Endothelial cell of hepatic sinusoid (primary cell): ENCODE results near the gene MAN2B1.
"Not testable (repeated sequence)": the region's sequence is repeated elsewhere in the genome, so short reads cannot be mapped to it uniquely, and the experiment has no call there.

ENCODE experiments used
- in situ Hi-C: cut with HindIII; loops from 2 replicates; pipeline ENCODE4 v1.10.0; 2017; ENCODE audit warnings: low sequenced_read_pairs

MAN2B1 gene

GRCh38 chr19:12666265-12667048 lies at the start of gene MAN2B1, which contains the start of gene WDR83:
Gene MAN2B1 (minus strand): TSS chr19:12666742. CDS start chr19:12666701, 41 bp downstream.
Gene WDR83 (plus strand): TSS chr19:12666807. CDS start chr19:12669791, 2,984 bp downstream.
- in situ Hi-C loops: no loop called here

GRCh38 chr19:12715929-12716328 lies 49.4 kb upstream of the MAN2B1 start:
- in situ Hi-C loops: no loop called here

GRCh38 chr19:12715102-12715501 lies 48.6 kb upstream of the MAN2B1 start:
- in situ Hi-C loops: no loop called here

- in situ Hi-C loops: not testable (repeated sequence)
Observed at GRCh38 chr19:12713304-12713703, 46.8 kb upstream of the MAN2B1 start.

- in situ Hi-C loops: not testable (repeated sequence)
Observed at GRCh38 chr19:12712077-12712476, 45.5 kb upstream of the MAN2B1 start.

GRCh38 chr19:12711187-12711586 lies 44.6 kb upstream of the MAN2B1 start:
- in situ Hi-C loops: no loop called here

- in situ Hi-C loops: loop anchor here (10.0 kb wide), 1 partner anchor 96 kb away; the partner anchor contains the start of genes PRDX2, RNASEH2A and THSD8
Observed at GRCh38 chr19:12708641-12709040, 42.1 kb upstream of the MAN2B1 start.

- in situ Hi-C loops: loop anchor here (10.0 kb wide), 1 partner anchor 98 kb away; the partner anchor contains the start of genes PRDX2, RNASEH2A and THSD8
Observed at GRCh38 chr19:12706332-12706718, 39.8 kb upstream of the MAN2B1 start.

GRCh38 chr19:12705654-12706331 lies 39.3 kb upstream of the MAN2B1 start:
- in situ Hi-C loops: loop anchor here (10.0 kb wide), 1 partner anchor 99 kb away; the partner anchor contains the start of genes PRDX2, RNASEH2A and THSD8

GRCh38 chr19:12705169-12705568 lies 38.6 kb upstream of the MAN2B1 start:
- in situ Hi-C loops: loop anchor here (10.0 kb wide), 1 partner anchor 100 kb away; the partner anchor contains the start of genes PRDX2, RNASEH2A and THSD8

- in situ Hi-C loops: loop anchor here (5.0 to 10.0 kb wide), 2 partner anchors 49 to 102 kb away; partner anchors contain the start of genes BEST2, PRDX2, RNASEH2A and THSD8
Observed at GRCh38 chr19:12703046-12703445, 36.5 kb upstream of the MAN2B1 start.

GRCh38 chr19:12701596-12702282 lies 35.2 kb upstream of the MAN2B1 start:
- in situ Hi-C loops: loop anchor here (5.0 to 10.0 kb wide), 2 partner anchors 51 to 103 kb away; partner anchors contain the start of genes BEST2, PRDX2, RNASEH2A and THSD8

- in situ Hi-C loops: no loop called here
Observed at GRCh38 chr19:12698138-12698537, 31.6 kb upstream of the MAN2B1 start.

GRCh38 chr19:12697425-12697824 lies 30.9 kb upstream of the MAN2B1 start:
- in situ Hi-C loops: not testable (repeated sequence)

- in situ Hi-C loops: no loop called here
Observed at GRCh38 chr19:12696366-12697335, 30.1 kb upstream of the MAN2B1 start, which contains the start of gene FBXW9. Gene FBXW9 (minus strand): TSS chr19:12696631. CDS start chr19:12696581, 50 bp downstream.

GRCh38 chr19:12695997-12696365 lies 29.4 kb upstream of the MAN2B1 start:
- in situ Hi-C loops: no loop called here

GRCh38 chr19:12695514-12695913 lies 29.0 kb upstream of the MAN2B1 start:
- in situ Hi-C loops: no loop called here

GRCh38 chr19:12695096-12695495 lies 28.6 kb upstream of the MAN2B1 start:
- in situ Hi-C loops: no loop called here

GRCh38 chr19:12694641-12695040 lies 28.1 kb upstream of the MAN2B1 start:
- in situ Hi-C loops: no loop called here

GRCh38 chr19:12692960-12693359 lies 26.4 kb upstream of the MAN2B1 start:
- in situ Hi-C loops: no loop called here
